Cardiac fibroblast (primary cell): ENCODE measurements around the gene SMS.

Source experiments
- DNase-seq, 2 donors: peaks; one replicate each; pipeline versions ENCODE4 v3.0.0 to v3.0.0-alpha.2; 2010; ENCODE audit warnings: low read depth in 2 of 2
- H3K4me3 ChIP-seq, 2 donors: replicated peaks in 1 of 2; 1 replicate in 1 of 2; 2 replicates in 1 of 2; pipeline ENCODE4 v1.5.1; 2011; ENCODE audit warnings: low read depth in 2 of 2, low read length in 2 of 2, mild to moderate bottlenecking in 2 of 2, moderate library complexity in 1 of 2
- TF ChIP-seq, protein P1 (sequence below): IDR thresholded peaks from one replicate; pipeline ENCODE4 v1.5.1; 2011; ENCODE audit warnings: low read depth, mild to moderate bottlenecking, low read length, inconsistent platforms

SMS gene

GRCh38 chrX:21974011-21974385, 33.5 kb downstream of the SMS start:
- no peak overlapping the region for H3K4me3 ChIP-seq
- DNase-seq, result no peak
- TF ChIP-seq, protein P1, sequence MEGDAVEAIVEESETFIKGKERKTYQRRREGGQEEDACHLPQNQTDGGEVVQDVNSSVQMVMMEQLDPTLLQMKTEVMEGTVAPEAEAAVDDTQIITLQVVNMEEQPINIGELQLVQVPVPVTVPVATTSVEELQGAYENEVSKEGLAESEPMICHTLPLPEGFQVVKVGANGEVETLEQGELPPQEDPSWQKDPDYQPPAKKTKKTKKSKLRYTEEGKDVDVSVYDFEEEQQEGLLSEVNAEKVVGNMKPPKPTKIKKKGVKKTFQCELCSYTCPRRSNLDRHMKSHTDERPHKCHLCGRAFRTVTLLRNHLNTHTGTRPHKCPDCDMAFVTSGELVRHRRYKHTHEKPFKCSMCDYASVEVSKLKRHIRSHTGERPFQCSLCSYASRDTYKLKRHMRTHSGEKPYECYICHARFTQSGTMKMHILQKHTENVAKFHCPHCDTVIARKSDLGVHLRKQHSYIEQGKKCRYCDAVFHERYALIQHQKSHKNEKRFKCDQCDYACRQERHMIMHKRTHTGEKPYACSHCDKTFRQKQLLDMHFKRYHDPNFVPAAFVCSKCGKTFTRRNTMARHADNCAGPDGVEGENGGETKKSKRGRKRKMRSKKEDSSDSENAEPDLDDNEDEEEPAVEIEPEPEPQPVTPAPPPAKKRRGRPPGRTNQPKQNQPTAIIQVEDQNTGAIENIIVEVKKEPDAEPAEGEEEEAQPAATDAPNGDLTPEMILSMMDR, result no peak

- H3K4me3 ChIP-seq, result no peak overlapping the region
- TF ChIP-seq, protein P1, result no peak
- no peak for DNase-seq
Observed at GRCh38 chrX:21975242-21975641, 34.7 kb downstream of the SMS start.

DNA sequence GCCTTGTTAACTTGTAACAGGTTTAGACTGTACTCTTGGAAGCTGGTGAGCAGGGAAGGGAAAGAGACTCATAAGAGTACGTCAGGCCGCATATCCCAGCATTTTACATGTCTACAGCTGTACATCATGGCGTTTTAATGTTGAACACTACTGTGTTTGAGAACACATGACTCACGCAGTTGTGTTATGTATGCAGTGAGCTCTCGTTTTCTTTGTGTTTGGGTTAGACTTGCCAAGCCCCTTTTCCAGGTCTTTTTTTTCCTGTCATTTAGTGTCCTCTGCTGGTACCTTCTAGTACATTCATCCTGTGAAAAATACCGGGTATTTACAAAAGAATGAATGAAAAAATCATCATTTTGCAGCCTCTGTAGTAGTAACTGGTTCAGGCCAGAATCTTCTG, 35.3 kb downstream of the SMS start:
- DNase-seq, result peak; percentile 73 to 75
- TF ChIP-seq, protein P1, result peak; percentile 26
- H3K4me3 ChIP-seq, result no peak overlapping the region

DNA sequence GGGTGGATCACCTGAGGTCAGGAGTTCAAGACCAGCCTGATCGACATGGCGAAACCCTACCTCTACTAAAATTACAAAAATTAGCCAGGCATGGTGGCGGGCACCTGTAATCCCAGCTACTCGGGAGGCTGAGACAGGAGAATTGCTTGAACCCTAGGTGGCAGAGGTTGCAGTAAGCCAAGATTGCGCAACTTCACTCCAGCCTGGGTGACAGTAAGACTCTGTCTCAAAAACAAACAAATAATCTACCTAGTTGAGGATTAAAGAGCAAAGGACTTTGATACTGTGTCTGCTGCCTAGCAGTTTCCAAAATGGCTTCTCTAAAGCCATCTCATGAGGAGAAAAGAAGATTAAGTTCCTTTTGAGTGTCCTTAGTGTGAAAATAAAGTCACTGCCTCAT, 37.8 kb downstream of the SMS start:
- no peak overlapping the region for H3K4me3 ChIP-seq
- TF ChIP-seq, protein P1, result no peak
- no peak for DNase-seq

GRCh38 chrX:21982311-21982710, 41.8 kb downstream of the SMS start:
- TF ChIP-seq, protein P1, result no peak
- H3K4me3 ChIP-seq, result no peak overlapping the region
- no peak for DNase-seq

DNA sequence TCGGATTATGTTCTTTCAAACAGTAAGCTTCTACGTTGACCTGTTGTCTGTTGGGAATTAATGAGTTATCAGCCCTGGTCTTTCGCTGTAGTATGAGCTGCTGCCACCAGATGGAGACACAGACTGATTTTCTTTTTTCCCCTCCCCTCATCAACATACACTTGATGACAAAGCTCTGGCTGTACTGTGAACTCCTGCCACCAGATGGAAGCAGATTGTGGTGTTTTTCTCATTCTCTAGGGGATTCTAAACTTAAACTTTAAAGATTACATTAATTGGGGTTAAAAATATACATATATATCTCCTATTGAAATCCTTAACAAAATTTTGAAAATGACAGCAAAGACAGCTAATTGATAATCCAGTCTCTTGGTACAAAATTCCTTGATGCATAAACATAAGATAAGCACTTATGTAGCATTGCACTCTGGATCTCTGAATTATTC, 44.8 kb downstream of the SMS start:
- DNase-seq, result peak; percentile 80 to 84
- no peak overlapping the region for H3K4me3 ChIP-seq
- TF ChIP-seq, protein P1, result peak; percentile 73

DNA sequence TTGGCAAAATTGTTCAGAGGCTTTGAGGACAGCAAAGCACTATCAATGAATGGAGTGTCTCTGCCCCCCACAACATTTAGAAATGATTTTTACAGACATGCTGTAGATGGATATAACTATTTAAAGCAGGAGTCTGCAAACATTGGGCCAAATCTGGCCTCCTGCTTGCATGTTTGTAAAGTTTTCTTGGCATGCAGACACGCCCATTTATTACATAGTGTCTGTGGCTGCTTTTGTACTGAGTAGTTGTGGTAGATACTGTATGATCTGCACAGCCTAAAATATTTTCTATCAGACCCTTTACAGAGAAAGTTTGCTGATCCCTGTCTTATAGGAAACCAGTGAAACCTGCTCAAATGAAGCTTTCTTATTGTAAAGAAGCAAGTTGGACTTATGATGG, 46.1 kb downstream of the SMS start:
- TF ChIP-seq, protein P1, result no peak
- DNase-seq, result peak; percentile 11 to 35
- H3K4me3 ChIP-seq, result no peak overlapping the region
